GM19324 (cell line): ENCODE results near the gene RPLP2.

Experiments
- ATAC-seq: cut with Tn5 transposase; IDR thresholded peaks from one replicate; pipeline ENCODE4 v1.9.1; 2021; ENCODE audit warnings: mild to moderate bottlenecking, moderate library complexity; ENCODE audit not compliant: unreplicated experiment, low FRiP score

The RPLP2 gene

GRCh38 chr11:861105-861479 is 51.3 kb downstream of the RPLP2 start:
- no peak for ATAC-seq

GRCh38 chr11:862081-862661 is 52.4 kb downstream of the RPLP2 start:
- no peak for ATAC-seq
